Stimulated activated CD4-positive, alpha-beta T cell treated with anti-CD3 and anti-CD28 coated beads, Interleukin-15, amount 100 ng/mL, for 24 hours (primary cell): ENCODE results near the gene MDGA2.

ENCODE experiments used
- DNase-seq: peaks from one replicate; pipeline ENCODE4 v3.0.0-alpha.2; 2020

MDGA2 gene

DNA sequence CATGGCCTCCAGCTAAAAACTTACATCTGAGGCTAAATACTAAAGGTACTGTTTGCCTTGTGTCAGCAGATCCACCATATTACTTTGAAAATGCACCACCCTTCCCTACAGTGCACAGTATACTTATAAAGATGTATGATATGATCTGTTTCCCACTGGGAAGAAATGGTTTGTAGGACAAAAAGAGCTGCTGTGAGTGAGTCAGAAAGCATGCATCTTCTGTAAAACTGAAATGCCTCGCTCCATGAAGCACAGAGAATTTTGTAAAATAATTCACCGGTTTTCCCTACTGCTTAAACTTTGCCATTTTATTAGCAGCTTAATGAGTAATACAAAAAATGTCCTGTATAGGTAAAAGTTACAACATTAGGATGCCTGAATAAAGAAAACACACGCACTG lies 68.8 kb downstream of the MDGA2 start:
- no peak for DNase-seq

DNA sequence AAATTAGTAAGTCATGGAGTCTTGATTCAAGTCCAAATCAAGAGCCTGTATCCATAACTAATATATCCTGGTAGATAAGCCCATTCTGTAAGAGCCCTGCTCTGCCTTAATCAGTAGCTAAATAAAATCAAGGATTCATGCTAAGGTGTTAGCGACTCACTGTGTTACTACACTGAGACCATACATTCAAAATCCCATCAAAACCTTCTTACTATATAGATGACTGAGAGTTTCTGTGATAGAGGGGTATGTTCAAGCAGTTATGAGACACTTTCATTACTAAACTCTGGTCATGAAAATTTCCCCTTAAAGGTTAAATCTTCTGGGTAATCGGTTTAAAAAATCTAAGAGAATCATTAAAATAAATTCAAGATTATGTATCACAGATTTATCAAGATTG lies 78.5 kb downstream of the MDGA2 start:
- DNase-seq: no peak

DNA sequence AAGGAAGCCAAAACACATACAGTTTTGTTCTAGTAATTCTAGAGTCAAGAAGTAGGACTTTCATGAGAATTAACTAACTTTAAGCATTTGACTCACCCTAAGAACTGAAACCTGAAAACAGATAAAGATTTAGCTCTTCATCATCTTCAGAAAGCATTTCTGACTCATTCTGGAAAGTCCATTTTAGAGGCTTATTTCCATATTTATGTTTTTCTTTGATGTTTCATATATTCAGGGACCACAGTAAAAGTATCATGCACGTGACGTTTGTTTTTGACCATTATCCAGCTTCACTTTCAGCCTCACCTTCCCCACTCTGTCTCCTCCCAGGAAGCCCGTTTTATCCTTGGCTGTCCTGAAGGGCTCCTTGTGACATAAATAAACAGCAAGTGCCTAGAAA lies 79.2 kb downstream of the MDGA2 start:
- DNase-seq: no peak

DNA sequence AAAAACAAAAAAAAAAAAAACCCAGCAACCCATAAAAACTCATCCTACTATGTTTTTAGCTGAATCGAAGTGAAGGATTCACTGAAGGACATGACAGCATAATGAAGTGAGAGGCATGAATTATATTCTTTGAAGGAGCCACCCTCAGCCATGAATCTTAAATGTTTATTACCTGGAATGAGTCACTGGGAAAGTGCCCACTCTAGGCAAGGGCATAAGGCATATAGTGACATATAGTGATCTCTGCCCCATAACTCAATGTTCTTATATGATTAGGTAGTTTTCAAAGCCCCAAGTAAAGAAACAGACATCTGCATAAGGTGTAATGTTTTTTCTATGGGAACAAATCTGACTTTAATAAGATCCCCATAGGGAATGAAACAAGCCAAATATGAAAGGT lies 79.9 kb downstream of the MDGA2 start:
- no peak for DNase-seq

DNA sequence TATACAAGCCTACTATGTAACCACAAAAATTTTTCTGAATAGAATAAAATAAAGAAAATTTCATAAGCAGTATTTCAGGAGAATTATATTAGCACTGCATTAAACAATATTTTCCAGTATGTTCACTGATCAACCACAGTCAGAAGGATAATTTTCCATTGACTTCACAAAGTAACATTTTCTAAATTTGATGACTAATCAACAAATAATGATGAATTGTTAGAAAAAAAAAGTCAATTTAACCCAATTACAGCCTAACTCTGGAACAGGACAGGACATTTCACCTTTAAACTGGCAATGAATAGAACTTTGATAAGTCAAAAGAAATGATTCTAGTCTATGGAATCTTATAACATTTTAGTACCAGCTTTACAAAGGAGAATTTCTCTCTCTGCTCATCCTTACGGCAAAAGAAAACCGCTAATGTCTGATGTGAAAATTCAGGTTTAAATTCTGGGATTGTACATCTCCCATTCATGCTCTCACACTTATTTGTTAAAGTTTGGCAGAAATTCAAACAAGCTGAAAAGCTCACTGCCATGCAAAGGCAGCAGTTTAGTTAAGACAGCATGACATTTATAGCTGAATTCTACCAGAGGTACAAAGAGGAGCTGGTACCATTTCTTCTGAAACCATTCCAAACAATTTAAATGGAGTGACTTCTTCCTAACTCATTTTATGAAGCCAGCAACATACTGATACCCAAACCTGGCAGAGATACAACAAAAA lies 84.5 kb downstream of the MDGA2 start:
- DNase-seq: no peak

DNA sequence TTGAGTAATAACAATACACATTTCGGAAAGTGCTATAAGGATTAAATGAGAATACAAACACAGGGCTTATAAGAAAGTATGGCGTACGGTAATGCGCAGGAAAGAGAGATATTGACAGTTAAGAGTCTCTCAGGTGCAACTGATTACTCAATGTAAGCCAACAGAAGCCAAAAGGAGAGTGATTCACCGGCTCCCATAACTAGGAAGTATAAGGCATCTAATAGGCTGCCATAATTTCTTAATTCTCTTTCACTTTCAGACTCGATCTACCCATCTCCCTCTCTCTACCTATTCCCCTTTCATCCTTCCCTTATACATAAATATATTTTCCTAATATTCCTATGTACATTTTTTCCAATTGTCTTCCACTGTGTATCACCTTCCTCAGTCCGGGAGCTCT lies 90.0 kb downstream of the MDGA2 start:
- DNase-seq: no peak

DNA sequence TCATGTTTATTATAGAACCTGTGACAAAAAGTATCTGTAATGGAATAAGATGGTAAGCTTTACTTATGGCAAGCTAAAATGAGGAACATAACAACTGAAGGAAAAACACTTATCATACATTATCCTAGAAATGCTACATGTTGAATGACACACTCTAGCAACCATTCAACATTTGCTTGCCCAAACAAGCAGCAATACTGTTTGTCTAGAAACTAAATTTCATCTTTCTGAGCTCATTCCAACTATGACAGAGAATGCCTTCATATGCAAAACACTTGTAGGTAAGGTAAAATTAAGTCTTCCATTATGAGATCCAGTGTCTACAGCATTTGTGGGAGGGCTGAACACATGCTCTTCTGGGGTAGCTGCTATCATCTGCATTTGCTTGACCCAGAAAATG lies 108.1 kb downstream of the MDGA2 start:
- no peak for DNase-seq

DNA sequence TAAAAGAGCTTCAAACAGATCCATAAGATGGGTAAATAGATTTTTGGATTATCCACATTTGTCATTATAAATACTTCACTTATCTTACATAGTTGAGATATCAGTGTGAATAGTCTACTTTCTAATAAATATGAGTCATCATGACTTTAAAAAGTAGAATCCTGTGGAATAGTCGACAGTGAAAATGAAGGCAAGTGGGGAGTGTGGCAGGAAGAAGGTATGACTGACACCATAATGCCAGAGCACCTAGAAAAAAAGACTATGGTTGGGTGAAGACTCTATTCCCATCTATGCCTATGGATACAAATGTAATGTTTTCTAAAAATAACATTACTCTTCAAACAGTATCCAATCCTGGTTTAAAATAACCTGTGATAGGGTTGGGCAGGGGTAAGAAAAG lies 117.5 kb downstream of the MDGA2 start:
- DNase-seq: no peak

DNA sequence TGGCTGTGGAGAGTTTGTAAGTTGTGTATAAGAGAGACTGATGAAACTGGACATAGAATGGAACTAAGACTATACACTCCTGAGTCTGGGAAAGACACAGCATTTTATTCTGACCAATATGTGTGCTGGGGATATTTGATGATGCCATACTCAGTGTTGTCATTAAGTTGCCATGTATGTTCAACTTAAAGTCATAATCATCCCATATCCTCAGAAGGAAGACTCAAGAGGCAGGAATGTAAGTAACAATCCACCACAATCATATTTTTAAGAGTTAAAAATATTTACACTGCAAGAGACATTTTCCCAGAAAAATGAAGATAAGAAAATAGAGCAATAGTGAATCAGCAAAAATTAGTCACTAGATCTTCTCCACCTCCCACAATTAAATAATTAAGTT lies 120.1 kb downstream of the MDGA2 start:
- no peak for DNase-seq

DNA sequence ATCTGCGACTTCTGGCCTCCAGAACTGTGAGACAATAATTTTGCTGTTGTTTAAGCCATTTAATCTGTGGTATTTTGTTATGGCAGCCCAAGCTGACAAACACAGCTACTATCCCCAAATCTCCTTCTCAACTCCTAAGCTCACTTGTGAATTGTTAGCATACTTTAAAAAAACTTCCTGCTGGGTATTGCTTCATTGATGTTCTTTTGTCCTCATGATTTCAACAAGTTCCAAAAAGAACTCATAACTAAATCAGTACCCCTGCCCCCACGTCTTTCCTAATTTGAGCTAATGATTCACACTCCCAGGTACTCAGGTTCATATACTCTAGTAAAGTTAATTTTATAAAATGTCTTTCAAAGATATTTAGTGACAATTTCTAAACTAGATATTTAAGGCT lies 125.5 kb downstream of the MDGA2 start:
- DNase-seq: no peak

DNA sequence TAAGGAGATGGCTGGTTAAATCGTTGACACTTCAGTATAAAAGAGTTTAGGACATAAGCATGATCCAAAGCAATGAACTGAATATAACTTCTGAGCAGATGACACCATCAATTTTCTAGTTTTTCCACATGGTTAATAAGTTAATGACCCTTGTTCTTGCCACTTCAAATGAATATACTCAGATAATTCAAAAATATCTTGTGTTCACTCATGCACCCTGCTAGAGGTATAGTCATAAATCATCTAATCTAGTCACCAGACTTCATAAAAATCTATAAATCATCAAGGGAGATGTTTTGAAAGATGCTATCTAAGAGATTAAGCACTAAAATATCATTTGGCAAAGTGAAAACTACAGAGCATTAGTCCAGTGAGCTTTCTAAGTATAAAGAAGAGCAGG lies 131.9 kb downstream of the MDGA2 start:
- no peak for DNase-seq

DNA sequence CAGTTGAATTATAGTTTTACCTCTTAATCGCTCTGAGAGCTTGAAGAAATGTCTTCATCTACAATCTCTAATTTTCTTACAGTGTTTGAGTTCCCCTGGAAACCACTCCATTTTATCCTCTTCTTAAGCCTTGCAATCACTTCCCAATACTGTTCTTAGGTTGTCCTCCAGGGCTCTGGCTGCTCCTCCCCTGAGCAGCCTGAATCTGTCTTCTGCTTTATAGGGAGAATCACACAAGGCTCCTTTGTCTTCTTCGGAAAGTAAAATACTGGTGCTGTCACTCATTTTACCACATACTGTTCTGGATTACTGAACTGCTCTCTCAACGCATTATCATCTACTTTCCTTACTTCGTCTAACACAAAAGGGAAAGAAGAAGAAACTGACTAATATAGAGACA lies 133.7 kb downstream of the MDGA2 start:
- no peak for DNase-seq

DNA sequence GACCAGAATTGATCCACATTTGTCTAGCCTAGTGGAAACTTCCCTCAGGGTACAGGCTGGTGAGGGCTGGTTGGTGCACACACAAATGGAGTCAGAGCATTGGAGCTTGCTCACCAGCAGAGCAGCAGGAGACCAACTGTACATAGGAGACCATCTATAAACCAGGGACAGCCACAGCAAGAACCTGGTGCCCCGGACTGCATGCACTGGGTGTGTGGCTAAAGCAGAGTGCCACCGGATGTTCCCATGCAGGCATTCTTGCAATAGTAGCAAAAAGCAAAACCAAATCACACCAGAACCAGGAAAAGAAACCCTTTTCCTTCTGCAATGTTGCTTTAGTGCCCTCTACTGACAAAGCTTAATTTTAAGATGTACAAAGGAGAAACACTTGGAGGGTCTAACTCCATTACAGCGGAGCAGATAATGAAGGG lies 136.4 kb downstream of the MDGA2 start:
- DNase-seq: no peak

DNA sequence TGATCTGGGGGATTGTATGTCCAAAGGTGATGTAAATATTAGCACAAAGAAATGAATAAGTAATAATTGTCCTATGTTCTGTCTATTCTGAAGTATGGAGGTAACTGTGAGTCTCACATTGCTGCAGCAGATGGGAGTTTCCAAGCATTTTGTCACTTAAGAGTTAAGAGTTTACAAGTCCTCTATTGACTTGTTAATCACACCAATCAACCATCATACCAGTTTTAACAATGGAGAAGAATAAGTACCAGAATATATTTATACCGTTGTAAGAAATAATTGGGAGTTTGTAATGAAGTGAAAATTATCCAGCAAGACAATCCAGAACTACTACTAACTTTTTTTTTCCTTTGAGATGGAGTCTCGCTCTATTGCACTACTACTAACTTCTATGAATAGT lies 139.1 kb downstream of the MDGA2 start:
- DNase-seq: no peak

DNA sequence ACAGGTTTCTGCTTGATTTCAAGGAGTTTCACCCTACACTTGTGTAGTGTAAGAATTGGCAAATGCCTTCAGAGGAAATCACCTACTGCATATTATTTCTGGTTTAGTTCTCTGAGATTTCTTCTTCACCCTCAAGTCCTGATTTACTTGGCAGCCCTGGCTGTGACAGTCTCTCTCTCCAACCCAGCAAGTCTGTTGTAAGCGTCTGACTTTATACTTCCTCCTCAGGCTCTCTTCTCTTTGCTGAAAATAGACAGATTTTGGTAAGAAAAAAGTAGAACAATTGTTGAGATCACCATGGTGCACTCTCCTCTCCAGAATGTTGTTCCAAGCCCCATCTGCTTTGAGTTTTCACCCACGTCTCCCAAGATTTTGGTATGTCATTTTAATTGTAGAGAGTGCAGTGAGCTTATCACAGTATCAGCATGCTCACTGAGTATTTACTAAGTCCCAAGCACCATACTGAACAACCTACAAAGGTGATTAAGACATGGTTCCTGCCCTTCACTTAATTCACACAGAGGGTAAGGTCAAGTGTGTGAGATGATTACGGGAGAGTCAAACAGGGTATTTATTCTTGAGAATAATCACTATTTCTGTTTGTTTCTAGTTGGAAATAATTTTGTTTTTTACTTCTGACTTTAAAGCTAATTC lies 148.7 kb downstream of the MDGA2 start:
- no peak for DNase-seq

DNA sequence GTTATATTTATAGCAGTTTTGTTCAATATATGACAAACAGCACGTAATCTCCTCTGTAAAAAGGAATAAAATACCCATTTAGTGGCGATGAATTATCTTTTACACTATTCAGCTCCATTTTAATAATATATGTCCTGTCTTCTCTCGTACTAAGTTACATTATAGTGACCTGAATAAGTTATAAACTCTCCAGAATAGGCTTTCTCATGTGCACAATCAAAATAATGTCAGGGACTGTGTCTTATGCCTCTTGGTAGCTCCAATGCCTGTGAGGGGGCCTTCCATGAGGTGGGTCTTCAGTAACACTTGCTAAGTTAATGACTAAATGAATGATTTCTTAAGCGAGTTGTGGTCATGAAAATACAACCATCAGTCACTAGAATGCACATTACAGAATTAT lies 150.9 kb downstream of the MDGA2 start:
- DNase-seq: no peak

DNA sequence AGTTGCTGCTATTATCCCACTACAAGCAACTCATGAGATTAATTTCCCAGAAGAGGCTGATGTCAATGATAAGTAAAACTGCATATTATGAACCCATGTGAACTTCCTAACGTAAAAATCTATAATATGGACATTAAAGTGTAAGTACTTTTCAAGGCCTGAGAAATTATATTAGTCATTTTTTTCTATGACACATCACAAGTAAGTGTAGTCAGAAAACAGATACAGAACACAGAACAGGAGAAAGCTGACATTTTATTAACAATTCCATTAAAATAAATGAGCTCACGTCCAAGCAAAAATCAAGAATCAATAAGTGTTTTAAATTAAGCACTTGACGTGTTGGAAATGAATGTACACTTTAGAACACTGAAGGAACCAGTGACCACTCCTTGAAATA lies 155.0 kb downstream of the MDGA2 start:
- no peak for DNase-seq

DNA sequence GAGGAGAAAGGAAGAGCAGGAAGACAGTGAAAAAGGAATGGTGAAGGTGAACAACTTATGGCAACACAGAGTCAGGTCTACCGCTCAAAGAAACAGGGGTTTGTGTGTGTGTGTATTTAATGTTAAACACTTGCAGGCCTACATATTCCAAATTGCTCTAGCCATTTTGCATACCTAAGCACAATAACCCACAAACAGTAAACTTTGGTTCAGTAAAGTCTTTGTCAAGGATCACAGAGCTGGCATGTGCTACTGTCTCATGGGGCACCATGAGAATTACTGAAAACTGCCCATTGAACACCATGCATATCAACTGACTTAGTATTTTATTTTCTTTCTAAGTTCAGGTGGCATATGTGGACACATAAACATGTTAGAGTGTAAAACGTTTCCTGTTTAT lies 163.6 kb downstream of the MDGA2 start:
- no peak for DNase-seq

DNA sequence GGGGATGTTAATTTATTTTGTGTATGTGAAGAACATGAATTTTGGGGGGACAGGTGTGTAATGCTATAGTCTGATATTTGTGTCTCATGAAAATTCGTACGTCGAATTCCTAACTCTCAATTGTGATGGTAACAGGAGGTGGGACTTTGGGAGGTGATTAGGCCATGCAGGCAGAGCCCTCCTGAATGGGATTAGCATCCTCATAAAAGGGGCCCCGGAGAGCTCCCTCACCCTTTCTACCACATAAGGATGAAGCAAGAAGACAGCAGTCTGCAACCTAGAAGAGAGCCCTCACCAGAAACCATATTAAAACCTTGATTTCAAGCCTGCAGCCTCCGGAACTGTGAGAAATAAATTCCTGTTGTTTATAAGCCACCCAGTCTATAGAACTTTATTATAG lies 165.4 kb downstream of the MDGA2 start:
- DNase-seq: no peak

DNA sequence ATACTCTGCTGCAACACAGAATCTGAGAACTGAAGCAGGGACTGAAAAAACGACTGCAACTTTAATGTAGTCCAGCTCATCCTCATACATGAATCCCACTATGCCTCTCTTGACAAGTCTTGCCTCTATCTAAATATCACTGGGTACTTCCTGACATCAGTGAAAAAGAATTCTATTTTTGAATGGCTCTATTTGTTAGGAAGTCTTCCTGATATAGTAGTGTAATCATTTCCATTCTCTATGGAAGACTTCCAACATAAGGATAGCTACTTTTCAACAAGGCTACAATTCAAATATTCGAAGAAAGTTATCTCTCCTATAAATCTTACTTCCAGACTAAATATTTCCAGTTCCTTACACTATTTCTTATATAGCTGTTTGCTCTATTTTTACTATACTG lies 167.5 kb downstream of the MDGA2 start:
- DNase-seq: no peak

DNA sequence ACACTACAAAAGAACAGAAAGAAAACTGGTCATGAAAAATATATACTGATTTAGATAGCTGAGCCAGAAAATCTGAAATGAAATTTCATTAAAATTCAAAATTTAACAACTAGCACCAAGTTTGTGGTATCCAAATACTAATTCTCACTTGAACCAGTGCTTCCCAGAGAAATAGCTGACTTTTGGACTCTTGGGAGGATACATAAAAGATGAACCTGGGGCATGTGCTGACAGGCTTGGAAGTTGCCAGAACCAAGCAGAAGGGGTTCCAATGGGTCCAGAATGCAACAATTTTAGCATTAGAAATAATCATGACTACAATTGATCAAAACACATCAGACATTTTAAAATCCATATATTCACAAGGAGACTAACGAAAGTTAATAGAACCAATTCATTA lies 175.0 kb downstream of the MDGA2 start:
- no peak for DNase-seq

DNA sequence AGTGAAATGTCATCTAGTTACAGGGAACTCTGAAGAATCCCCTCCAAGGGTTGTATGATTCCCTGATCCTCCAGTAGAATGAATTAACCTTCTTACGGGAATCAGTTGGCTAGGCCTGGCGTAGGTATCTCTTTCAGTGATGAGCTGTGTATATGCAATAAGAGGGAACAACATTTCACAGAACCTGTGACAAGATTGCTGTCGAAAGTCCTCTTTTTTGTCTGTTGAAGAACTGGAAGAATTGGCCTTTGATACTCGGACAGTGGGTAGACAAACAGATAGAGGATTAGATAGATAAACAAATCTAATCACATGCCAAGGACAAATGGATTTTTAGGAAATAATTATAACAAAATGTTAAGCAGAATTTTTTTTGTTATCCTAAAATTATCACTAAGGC lies 184.6 kb downstream of the MDGA2 start:
- DNase-seq: no peak

DNA sequence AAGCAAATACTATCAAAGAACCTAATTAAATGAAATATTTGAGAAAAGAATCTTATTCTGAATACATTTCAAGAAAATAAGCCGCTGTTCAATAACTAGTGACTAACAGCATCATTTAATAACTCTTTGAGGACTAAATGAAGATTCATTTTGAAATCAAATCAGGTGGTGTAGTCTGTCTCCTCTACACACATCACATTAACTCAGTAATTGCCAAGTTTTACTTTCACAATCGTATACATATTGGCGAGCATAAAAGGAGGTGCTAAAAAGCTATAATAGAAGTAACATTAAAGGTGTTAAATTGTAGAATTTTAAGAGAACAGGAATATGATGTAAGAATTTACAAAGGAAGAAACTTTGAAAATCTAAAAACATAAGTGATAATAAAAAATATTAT lies 185.1 kb downstream of the MDGA2 start:
- no peak for DNase-seq

DNA sequence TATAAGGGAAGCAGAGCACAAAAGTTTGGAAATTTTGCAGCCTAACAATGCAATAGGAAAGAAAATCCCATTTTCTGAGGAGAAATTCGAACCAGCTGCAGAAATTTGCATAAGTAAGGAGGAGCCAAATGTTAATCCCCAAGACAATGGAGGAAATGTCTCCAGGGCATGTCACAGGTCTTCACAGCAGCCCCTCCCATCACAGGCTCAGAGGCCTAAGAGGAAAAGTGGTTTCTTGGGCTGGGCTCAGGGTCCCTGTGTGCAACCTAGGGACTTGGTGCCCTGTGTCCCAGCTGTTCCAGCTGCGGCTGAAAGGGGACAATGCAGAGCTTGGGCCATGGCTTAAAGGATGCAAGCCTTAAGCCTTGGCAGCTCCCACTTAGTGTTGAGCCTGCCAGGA lies 190.0 kb downstream of the MDGA2 start:
- DNase-seq: no peak

DNA sequence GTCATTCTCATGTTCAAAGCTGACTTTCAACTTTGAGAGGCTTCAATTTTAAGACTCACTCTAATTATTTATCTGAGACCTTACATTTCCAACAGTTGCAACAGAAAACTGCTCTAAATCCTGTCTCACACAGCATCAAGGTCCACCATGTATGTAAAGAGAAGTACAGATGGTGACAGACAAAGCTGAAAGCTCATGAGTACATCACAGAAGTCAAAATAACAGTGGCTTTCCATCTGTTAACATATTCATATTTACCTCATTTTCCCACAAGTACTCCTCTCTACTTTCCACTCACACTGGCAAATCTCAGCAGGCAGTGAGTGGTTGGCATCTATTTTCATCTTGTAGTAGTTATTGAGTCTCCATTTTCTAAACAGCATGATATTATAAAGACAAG lies 192.0 kb downstream of the MDGA2 start:
- no peak for DNase-seq
